SK-N-SH (cell line): Measurements from ENCODE around the gene RFWD3. TPM values are rescaled to one million over a fixed set of nuclear protein-coding genes. Genes with fewer than 3 reads are reported as not detected.

Source experiments
- CTCF ChIA-PET: fragments of 300-600, 350-600 bp; formaldehyde crosslinking; extraction: SDS; loops from one replicate; lab custom pipeline; 2021; lab: Yijun Ruan, JAX
- POLR2A ChIA-PET: fragments of 350-600 bp; sonication (Branson Sonifier 250); formaldehyde crosslinking; extraction: SDS; loops from one replicate; lab custom pipeline; 2020; ENCODE audit warnings: antibody characterized with exemption, inconsistent platforms; lab: Yijun Ruan, JAX
- DNase-seq: peaks from one replicate; pipeline ENCODE4 v3.0.0; 2012
- H2AFZ ChIP-seq: fragments of 200-600 bp; sonication (generic); 2 replicates; pipeline ENCODE4 v1.8.1; 2016; ENCODE audit warnings: antibody characterized with exemption, mild to moderate bottlenecking, low read depth
- H3F3A ChIP-seq: fragments of 200-600 bp; sonication (generic); replicated peaks from 2 replicates; pipeline ENCODE3; 2016; ENCODE audit warnings: antibody characterized with exemption, mild to moderate bottlenecking; ENCODE audit not compliant: insufficient read depth
- H3K27ac ChIP-seq, 2 experiments: fragments of 200-500 bp in 1 of 2; fragments of 200-600 bp in 1 of 2; sonication (Bioruptor generic) in 1 of 2; sonication (generic), shearing (Covaris generic) in 1 of 2; 2 replicates each; pipeline versions ENCODE4 v1.5.1 to v1.6.1; 2014 to 2016; ENCODE audit warnings: low read depth in 2 of 2, inconsistent platforms in 1 of 2, low read length in 1 of 2, mild to moderate bottlenecking in 1 of 2, mixed read lengths in 1 of 2
- H3K27me3 ChIP-seq: fragments of 200-600 bp; sonication (generic), shearing (Covaris generic); 2 replicates; pipeline ENCODE4 v1.6.1; 2016; ENCODE audit warnings: mixed run types; ENCODE audit not compliant: insufficient read depth
- H3K36me3 ChIP-seq, 2 experiments: fragments of 200-500 bp in 1 of 2; fragments of 200-600 bp in 1 of 2; sonication (Bioruptor generic) in 1 of 2; sonication (generic) in 1 of 2; replicated peaks in 1 of 2; 2 replicates each; pipeline versions ENCODE3 to v1.5.1; 2014 to 2016; ENCODE audit warnings: low read length in 1 of 2, mild to moderate bottlenecking in 1 of 2; ENCODE audit not compliant: insufficient read depth in 2 of 2, control insufficient read depth in 1 of 2
- H3K4me1 ChIP-seq, 2 experiments: fragments of 200-500 bp in 1 of 2; fragments of 200-600 bp in 1 of 2; sonication (Bioruptor generic) in 1 of 2; sonication (generic), shearing (Covaris generic) in 1 of 2; 2 replicates each; pipeline versions ENCODE4 v1.5.1 to v1.6.1; 2014 to 2016; ENCODE audit warnings: low read depth in 1 of 2, low read length in 1 of 2, mixed run types in 1 of 2; ENCODE audit not compliant: insufficient read depth in 2 of 2, control insufficient read depth in 1 of 2
- H3K4me2 ChIP-seq: fragments of 200-600 bp; sonication (generic), shearing (Covaris generic); 2 replicates; pipeline ENCODE4 v1.6.1; 2017; ENCODE audit warnings: mixed run types
- H3K4me3 ChIP-seq, 2 experiments: fragments of 200-500 bp in 1 of 2; fragments of 200-600 bp in 1 of 2; sonication (Bioruptor generic) in 1 of 2; sonication (generic), shearing (Covaris generic) in 1 of 2; 2 replicates each; pipeline versions ENCODE4 v1.5.1 to v1.8.1; 2014 to 2016; ENCODE audit warnings: low read depth in 2 of 2, inconsistent platforms in 1 of 2, low read length in 1 of 2, mild to moderate bottlenecking in 1 of 2, mixed read lengths in 1 of 2, moderate library complexity in 1 of 2
- H3K79me2 ChIP-seq: fragments of 200-600 bp; sonication (generic); 2 replicates; pipeline ENCODE4 v1.8.1; 2017; ENCODE audit warnings: mild to moderate bottlenecking; ENCODE audit not compliant: insufficient read depth
- H3K9ac ChIP-seq: fragments of 200-600 bp; sonication (generic); 2 replicates; pipeline ENCODE4 v1.6.1; 2017; ENCODE audit warnings: mixed run types
- H3K9me2 ChIP-seq: fragments of 200-600 bp; sonication (generic); 2 replicates; pipeline ENCODE4 v1.6.1; 2017; ENCODE audit warnings: mixed run types
- H3K9me3 ChIP-seq: fragments of 200-600 bp; sonication (generic); 2 replicates; pipeline ENCODE4 v1.6.1; 2017; ENCODE audit warnings: mixed run types, mild to moderate bottlenecking, moderate library complexity
- H4K20me1 ChIP-seq: fragments of 200-600 bp; sonication (generic); 2 replicates; pipeline ENCODE4 v1.6.1; 2017; ENCODE audit warnings: mild to moderate bottlenecking, mixed run types; ENCODE audit not compliant: insufficient read depth
- CTCF ChIP-seq: fragments of 200-600 bp; sonication (generic); IDR thresholded peaks from 2 replicates; pipeline ENCODE4 v1.6.1; 2017; ENCODE audit warnings: antibody characterized with exemption, mild to moderate bottlenecking, moderate library complexity
- EP300 ChIP-seq, 2 experiments: IDR thresholded peaks; 2 replicates each; pipeline versions ENCODE4 v1.4.0 to v1.6.1; 2012; ENCODE audit warnings: borderline replicate concordance in 1 of 2, low read depth in 1 of 2, low read length in 1 of 2
- EZH2phosphoT487 ChIP-seq: fragments of 200-600 bp; sonication (generic); IDR thresholded peaks from 2 replicates; pipeline ENCODE4 v1.6.1; 2017; ENCODE audit warnings: low read depth, mixed run types, mild to moderate bottlenecking, antibody characterized with exemption, moderate library complexity, borderline replicate concordance
- FOSL2 ChIP-seq: IDR thresholded peaks from 2 replicates; pipeline ENCODE4 v1.4.0; 2012; ENCODE audit warnings: low read depth, mild to moderate bottlenecking, moderate library complexity, borderline replicate concordance
- FOXJ3 ChIP-seq: sonication (generic); formaldehyde crosslinking; IDR thresholded peaks from 2 replicates; pipeline ENCODE4 v1.5.1; 2020; ENCODE audit warnings: mild to moderate bottlenecking, missing genetic modification reagents
- MAX ChIP-seq: IDR thresholded peaks from 2 replicates; pipeline ENCODE4 v1.4.0; 2012; ENCODE audit warnings: low read depth
- MEF2A ChIP-seq: IDR thresholded peaks from 2 replicates; pipeline ENCODE4 v1.4.0; 2012; ENCODE audit warnings: low read depth, borderline replicate concordance
- MXI1 ChIP-seq: IDR thresholded peaks from 2 replicates; pipeline ENCODE4 v1.6.1; 2012; ENCODE audit warnings: mild to moderate bottlenecking, low read depth, low read length, improper control_type of control experiment
- RCOR1 ChIP-seq: fragments of 150-350 bp; IDR thresholded peaks from 2 replicates; pipeline ENCODE4 v1.6.1; 2017; ENCODE audit warnings: antibody characterized with exemption, low read length
- REST ChIP-seq: IDR thresholded peaks from 2 replicates; pipeline ENCODE4 v1.6.1; 2012; ENCODE audit warnings: mild to moderate bottlenecking, low read depth, low read length, moderate library complexity
- SMC3 ChIP-seq: IDR thresholded peaks from 2 replicates; pipeline ENCODE4 v1.6.1; 2012; ENCODE audit warnings: low read depth, low read length, improper control_type of control experiment
- TEAD4 ChIP-seq: IDR thresholded peaks from 2 replicates; pipeline ENCODE4 v1.4.0; 2012; ENCODE audit warnings: mild to moderate bottlenecking, borderline replicate concordance; ENCODE audit not compliant: insufficient read depth
- USF1 ChIP-seq: IDR thresholded peaks from 2 replicates; pipeline ENCODE4 v1.4.0; 2012; ENCODE audit warnings: low read depth, borderline replicate concordance
- USF2 ChIP-seq: fragments of 150-350 bp; IDR thresholded peaks from 2 replicates; pipeline ENCODE4 v1.6.1; 2017; ENCODE audit warnings: antibody characterized with exemption, low read length, low read depth, borderline replicate concordance
- YY1 ChIP-seq: IDR thresholded peaks from 2 replicates; pipeline ENCODE4 v1.4.0; 2012; ENCODE audit warnings: low read depth, mild to moderate bottlenecking
- ZBTB33 ChIP-seq: IDR thresholded peaks from 2 replicates; pipeline ENCODE4 v1.4.0; 2012; ENCODE audit warnings: low read depth, borderline replicate concordance
- WGBS: methylation state at CpG from one replicate; pipeline ENCODE4 v1.1.6; 2017; ENCODE audit warnings: low lambda C conversion rate; 5-methylcytosine and 5-hydroxymethylcytosine counted together
- polyA plus RNA-seq, 3 experiments: library from polyadenylated mRNA; depleted of rRNA; stranded (reverse); fragments of >200 nt; gene quantifications; 2 replicates each; pipeline ENCODE4 v1.2.3, GENCODE V29; 2012

Gene RFWD3
- polyA plus RNA-seq, 1 of the 3 experiments (the other 2 are of a cell fraction): 13.2 TPM

- CTCF ChIA-PET: interaction anchor here (0.9 kb wide), 1 partner anchor 16 kb away, joined by 3 read pairs; no protein-coding TSS in a partner anchor
- Histone ChIP-seq H3K4me2 (peak overlapping the region; percentile 23), H3K9me2 (no peaks in the 10 kb centered on the region), H3K27me3 (no peaks in the 10 kb centered on the region), H3K79me2 (peaks cover 93% of the 10 kb centered on the region), H3K36me3 (no peaks in the 10 kb centered on the region), H3K4me3 (no peak overlapping the region), H3K9ac (no peak overlapping the region), H4K20me1 (peaks cover 66% of the 10 kb centered on the region), H3K9me3 (no peaks in the 10 kb centered on the region), H3K27ac (peak overlapping the region in 1 of 2 experiments; percentile 59; a peak in 2 of 4 replicates), H3K4me1 (peaks cover 0 to 35% of the 10 kb centered on the region in 2 experiments), H3F3A (peaks cover 29% of the 10 kb centered on the region), H2AFZ (no peak overlapping the region)
- POLR2A ChIA-PET: interaction anchor here (0.7 kb wide), 1 partner anchor 28 kb away, joined by 3 read pairs; the partner anchor contains the start of gene GLG1
- 90% methylated on average over 3 of the region's 3 CpGs for WGBS
- TF ChIP-seq MXI1 (no peak), TEAD4 (no peak), EZH2phosphoT487 (no peak), CTCF (no peak), FOSL2 (no peak), MEF2A (no peak), EP300 (IDR thresholded peaks at IDR 0.05; ENCODE audit: borderline replicate concordance in 1 of 2, low read depth in 1 of 2, low read length in 1 of 2) (no peak), RCOR1 (no peak), USF2 (no peak), SMC3 (no peak), MAX (no peak), FOXJ3 (CRISPR knock-in tag) (no peak), ZBTB33 (no peak), REST (no peak), YY1 (no peak), USF1 (no peak)
- DNase-seq: no peak
Observed at GRCh38 chr16:74578838-74579237, 87.8 kb downstream of the RFWD3 start.
